HepG2 (cell line): Measurements from ENCODE around the gene MIGA2. TPM values are rescaled to one million over a fixed set of nuclear protein-coding genes. Genes with fewer than 3 reads are reported as not detected.

Source experiments
- ATAC-seq: fragments of 200-7000 bp; cut with Tn5 transposase; 3 replicates; pipeline ENCODE4 v1.9.1; 2020; ENCODE audit warnings: mild to moderate bottlenecking, moderate library complexity
- BruUV-seq: library from RNA; stranded (reverse); fragments of 400-500 nt; replicated peaks from 2 replicates; lab custom pipeline; 2021; lab: Mats Ljungman, UMichigan
- CTCF ChIA-PET: fragments of 300-600 bp; formaldehyde crosslinking; extraction: SDS; loops from one replicate; lab custom pipeline; 2021; ENCODE audit warnings: low total read pairs, inconsistent platforms, low intra/inter-chr PET ratio; lab: Yijun Ruan, JAX
- POLR2A ChIA-PET: fragments of 350-600 bp; sonication (Branson Sonifier 250); formaldehyde crosslinking; loops from one replicate; lab custom pipeline; 2020; ENCODE audit warnings: antibody characterized with exemption, inconsistent platforms; lab: Yijun Ruan, JAX
- DNase-seq: peaks from one replicate; pipeline ENCODE4 v3.0.0-alpha.2; 2015; ENCODE audit warnings: low spot score
- FAIRE-seq: peaks from 3 replicates; lab custom pipeline; 2011; peaks lifted over from hg19 to GRCh38; lab: Jason Lieb, UNC
- H2AFZ ChIP-seq: one replicate; pipeline ENCODE4 v1.6.1; 2011; ENCODE audit warnings: low read length, inconsistent platforms
- H3K27ac ChIP-seq: fragments of 300-600 bp; 3 replicates; pipeline ENCODE4 v1.8.0; 2011; ENCODE audit warnings: mixed run types, mild to moderate bottlenecking, mixed read lengths, low read length, inconsistent platforms; ENCODE audit not compliant: insufficient read depth; ENCODE audit errors: extremely low read length
- H3K27me3 ChIP-seq, 2 experiments: fragments of 200-600 bp in 1 of 2; 2 replicates in 1 of 2; 3 replicates in 1 of 2; pipeline versions ENCODE4 v1.6.0 to v1.8.0; 2011; ENCODE audit warnings: low read length in 2 of 2, mild to moderate bottlenecking in 2 of 2, moderate library complexity in 2 of 2, inconsistent platforms in 1 of 2; ENCODE audit not compliant: insufficient read depth in 2 of 2, control insufficient read depth in 1 of 2
- H3K36me3 ChIP-seq, 2 experiments: fragments of 200-600 bp in 1 of 2; replicated peaks in 1 of 2; 2 replicates in 1 of 2; 3 replicates in 1 of 2; pipeline versions ENCODE4 v1.5.1 to v1.8.0; 2011; ENCODE audit warnings: low read length in 2 of 2, inconsistent platforms in 1 of 2; ENCODE audit not compliant: insufficient read depth in 2 of 2, control insufficient read depth in 1 of 2
- H3K4me1 ChIP-seq: 2 replicates; pipeline ENCODE4 v1.5.1; 2012; ENCODE audit warnings: low read length, inconsistent platforms; ENCODE audit not compliant: insufficient read depth
- H3K4me2 ChIP-seq: 2 replicates; pipeline ENCODE4 v1.6.0; 2011; ENCODE audit warnings: low read depth, low read length, inconsistent platforms
- H3K4me3 ChIP-seq, 3 experiments: fragments of 200-600 bp in 1 of 3; sonication (generic), shearing (Covaris generic) in 1 of 3; replicated peaks in 1 of 3; 2 replicates each; pipeline ENCODE4 v1.5.1; 2011 to 2016; ENCODE audit warnings: low read length in 3 of 3, inconsistent platforms in 2 of 3, low read depth in 2 of 3, mild to moderate bottlenecking in 2 of 3, control low read depth in 1 of 3, mixed read lengths in 1 of 3; ENCODE audit not compliant: insufficient read depth in 1 of 3
- H3K79me2 ChIP-seq: one replicate; pipeline ENCODE4 v1.6.1; 2011; ENCODE audit warnings: low read length, inconsistent platforms; ENCODE audit not compliant: insufficient read depth
- H3K9ac ChIP-seq: 2 replicates; pipeline ENCODE4 v1.6.0; 2011; ENCODE audit warnings: mild to moderate bottlenecking, low read depth, low read length, inconsistent platforms; ENCODE audit not compliant: insufficient read depth
- H3K9me3 ChIP-seq: 2 replicates; pipeline ENCODE4 v1.5.1; 2012; ENCODE audit warnings: mild to moderate bottlenecking, low read length
- H4K20me1 ChIP-seq: 2 replicates; pipeline ENCODE4 v1.6.0; 2011; ENCODE audit warnings: inconsistent platforms, mild to moderate bottlenecking, low read length, moderate library complexity; ENCODE audit not compliant: insufficient read depth
- AGO2 ChIP-seq: fragments of 200-400 bp; formaldehyde crosslinking; optimal IDR thresholded peaks from 2 replicates; pipeline ENCODE3; 2017; ENCODE audit warnings: mild to moderate bottlenecking, low read depth, low read length, moderate library complexity
- MEIS2 ChIP-seq: sonication (generic); formaldehyde crosslinking; IDR thresholded peaks from 2 replicates; pipeline ENCODE4 v1.9.0; 2021; ENCODE audit warnings: mild to moderate bottlenecking, missing genetic modification reagents
- NFATC3 ChIP-seq: sonication (generic); formaldehyde crosslinking; IDR thresholded peaks from 2 replicates; pipeline ENCODE4 v1.5.1; 2020; ENCODE audit warnings: mild to moderate bottlenecking, missing genetic modification reagents
- PAWR ChIP-seq: sonication (generic); formaldehyde crosslinking; IDR thresholded peaks from 2 replicates; pipeline ENCODE4 v1.4.0; 2020; ENCODE audit warnings: missing genetic modification reagents, mild to moderate bottlenecking, borderline replicate concordance
- SOX13 ChIP-seq, 3 experiments: fragments of 450-650 bp in 1 of 3; sonication (generic) in 1 of 3; formaldehyde crosslinking in 1 of 3; IDR thresholded peaks in 2 of 3; conservative IDR thresholded peaks in 1 of 3; 2 replicates each; pipeline versions ENCODE4 v1.5.0 to v1.6.1; 2016 to 2020; ENCODE audit warnings: antibody characterized with exemption in 1 of 3, mild to moderate bottlenecking in 1 of 3, missing compliant biosample characterization in 1 of 3, missing genetic modification reagents in 1 of 3, moderate library complexity in 1 of 3
- ZNF598 ChIP-seq: sonication (generic); formaldehyde crosslinking; IDR thresholded peaks from 2 replicates; pipeline ENCODE4 v1.5.1; 2020; ENCODE audit warnings: mild to moderate bottlenecking, missing genetic modification reagents, borderline replicate concordance
- WGBS: methylation state at CpG from one replicate; pipeline ENCODE4 v1.1.6; 2017; ENCODE audit warnings: low lambda C conversion rate; 5-methylcytosine and 5-hydroxymethylcytosine counted together
- in situ Hi-C: cut with HindIII; loops from 2 replicates; pipeline ENCODE4 v1.10.0; 2017; ENCODE audit warnings: low pct_unique_long_range_greater_than_20kb; ENCODE audit not compliant: extremely low pct_ligation_motif_present
- intact Hi-C: fragments of 100-400 bp; cut with micrococcal nuclease; formaldehyde crosslinking; loops from one replicate; pipeline ENCODE4 v1.10.0; 2022; ENCODE audit not compliant: unreplicated experiment
- polyA plus RNA-seq, 8 experiments: library from polyadenylated mRNA; depleted of rRNA in 3 of 8; stranded (reverse) in 7 of 8; unstranded in 1 of 8; fragments of >200 nt; fragmentation: Illumina TruSeq in 4 of 8; extraction: Trizol in 4 of 8; gene quantifications; 2 replicates each; pipeline versions ENCODE4 v1.2.1 to v1.2.3, GENCODE V29; 2011 to 2016; ENCODE audit warnings: low read depth in 4 of 8, missing spikeins in 1 of 8, mixed read lengths in 1 of 8; ENCODE audit not compliant: insufficient read depth in 1 of 8
- total RNA-seq, 5 experiments: library from RNA; depleted of rRNA; stranded (reverse); fragments of >200 nt; fragmentation: Illumina TruSeq; extraction: Trizol; gene quantifications; 2 replicates each; pipeline ENCODE4 v1.2.3, GENCODE V29; 2016; ENCODE audit warnings: low read depth in 1 of 5

MIGA2 gene
- total and polyA plus RNA-seq, 2 of the 13 experiments (the other 11 are each of a cell fraction or from before 2014, with no cell fraction given), result 10.8 to 17.1 TPM

- no peak for ATAC-seq
- in situ Hi-C loops (no loop called here), intact Hi-C loops (no loop called here)
- no peak overlapping the region for H3K4me3 ChIP-seq
- no peak overlapping the region for H2AFZ ChIP-seq
- no peak overlapping the region for H3K27ac ChIP-seq
- H3K4me1 ChIP-seq, result peaks cover 15% of the 10 kb centered on the region
- WGBS, result 93% methylated on average over 4 of the region's 19 CpGs
- H3K36me3 ChIP-seq, result peaks cover 4 to 19% of the 10 kb centered on the region in 2 experiments; a peak in 4 of 5 replicates
- H4K20me1 ChIP-seq, result no peaks in the 10 kb centered on the region
- no peak for TF ChIP-seq ZNF598 (CRISPR knock-in tag)
- no peak for TF ChIP-seq SOX13 (IDR thresholded peaks at IDR 0.05)
- no peak for TF ChIP-seq SOX13 (CRISPR knock-in tag; conservative IDR thresholded peaks at IDR 0.05 in 1 of 2, IDR thresholded peaks at IDR 0.05 in 1 of 2)
- TF ChIP-seq PAWR (CRISPR knock-in tag), result no peak
- TF ChIP-seq NFATC3 (CRISPR knock-in tag), result no peak
- TF ChIP-seq AGO2, result peak; percentile 25
- TF ChIP-seq MEIS2 (CRISPR knock-in tag), result no peak
- H3K9me3 ChIP-seq, result no peaks in the 10 kb centered on the region
- no peaks in the 10 kb centered on the region for H3K79me2 ChIP-seq
- ChIA-PET CTCF (no interaction called here), POLR2A (interaction anchor here (0.6 kb wide), 1 partner anchor 758 kb away, joined by 3 read pairs; no protein-coding TSS in a partner anchor)
- H3K9ac ChIP-seq, result no peak overlapping the region
- no peak overlapping the region for H3K4me2 ChIP-seq
- no peak for FAIRE-seq
- no TSS peak for BruUV-seq
- no peaks in the 10 kb centered on the region for H3K27me3 ChIP-seq
- DNase-seq, result no peak
Observed at GRCh38 chr9:129068110-129068509, 31.7 kb downstream of the MIGA2 start.
